Activated naive CD4-positive, alpha-beta T cell treated with anti-CD3 and anti-CD28 coated beads for 36 hours (primary cell): ENCODE measurements around the gene DOCK1. TPM values are rescaled to one million over a fixed set of nuclear protein-coding genes. Genes with fewer than 3 reads are reported as not detected.

ENCODE experiments used
- CTCF ChIA-PET: fragments of 350-600 bp; sonication (Branson Sonifier 250); formaldehyde crosslinking; loops from one replicate; lab custom pipeline; 2021; ENCODE audit warnings: antibody characterized with exemption; lab: Charles Lee
- DNase-seq: peaks from one replicate; pipeline ENCODE4 v3.0.0-alpha.2; 2020
- H3K27ac Mint-ChIP-seq: one replicate; pipeline ENCODE4 v1.8.0; 2021; ENCODE audit warnings: mild to moderate bottlenecking, mixed read lengths
- H3K27me3 Mint-ChIP-seq: one replicate; pipeline ENCODE4 v1.8.0; 2021; ENCODE audit warnings: low read depth, mixed read lengths
- H3K36me3 Mint-ChIP-seq: one replicate; pipeline ENCODE4 v1.8.0; 2021; ENCODE audit warnings: low read depth, mixed read lengths
- H3K4me1 Mint-ChIP-seq: one replicate; pipeline ENCODE4 v1.8.0; 2021; ENCODE audit warnings: low read depth, mixed read lengths
- H3K4me3 Mint-ChIP-seq: one replicate; pipeline ENCODE4 v1.8.0; 2021; ENCODE audit warnings: mild to moderate bottlenecking, moderate library complexity, mixed read lengths
- H3K9me3 Mint-ChIP-seq: one replicate; pipeline ENCODE4 v1.8.0; 2021; ENCODE audit warnings: mixed read lengths
- intact Hi-C: fragments of 100-400 bp; cut with micrococcal nuclease; formaldehyde crosslinking; loops from one replicate; pipeline ENCODE4 v1.15.1; 2023
- total RNA-seq, 2 experiments: library from RNA; stranded (reverse); gene quantifications; one replicate each; pipeline ENCODE4 v1.2.3, GENCODE V29; 2021

DOCK1 gene
- total RNA-seq, 2 experiments from 2014 or later: 0.49 to 0.72 TPM

DNA sequence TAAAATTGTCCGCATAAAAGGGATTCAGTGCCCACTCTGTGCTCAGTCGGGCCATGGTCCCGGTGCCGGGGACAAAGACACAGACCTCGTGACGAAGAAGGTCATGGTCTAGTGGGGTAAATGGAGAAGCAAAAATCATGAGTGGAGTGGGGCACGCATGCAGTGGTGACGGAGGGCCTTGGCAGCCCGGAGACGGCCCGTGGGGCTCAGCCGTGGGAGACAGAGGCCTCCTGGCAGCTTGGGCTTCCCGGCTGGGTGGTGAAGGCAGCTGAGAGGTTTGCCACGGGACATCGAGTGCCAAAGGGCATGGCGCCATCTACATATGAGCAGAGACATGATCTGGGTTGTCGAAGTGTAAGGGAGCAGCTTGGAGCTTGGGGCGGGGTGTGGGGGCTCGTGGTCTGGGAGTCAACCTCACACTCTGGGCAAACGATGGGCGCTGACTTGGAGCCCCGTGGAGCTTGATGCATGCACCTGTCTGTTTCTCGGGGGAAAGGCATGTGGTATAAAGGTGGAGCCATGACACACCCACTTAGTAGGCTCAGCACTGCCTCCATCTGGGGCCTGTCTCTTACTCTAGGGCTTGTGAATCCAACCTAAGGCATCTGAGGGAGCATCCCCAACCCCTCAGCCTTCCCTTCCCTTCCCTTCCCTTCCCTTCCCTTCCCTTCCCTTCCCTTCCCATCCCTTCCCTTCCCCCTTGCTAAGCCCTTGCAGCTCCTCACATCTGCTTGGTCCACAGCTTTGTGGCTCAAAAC is 442.2 kb downstream of the DOCK1 start:
- Mint-ChIP-seq H3K4me3 (no peak overlapping the region), H3K36me3 (no peaks in the 10 kb centered on the region), H3K9me3 (no peaks in the 10 kb centered on the region), H3K27ac (no peak overlapping the region), H3K4me1 (no peaks in the 10 kb centered on the region), H3K27me3 (no peaks in the 10 kb centered on the region)
- peak; percentile 5 for DNase-seq
- intact Hi-C loops: no loop called here
- CTCF ChIA-PET: no interaction called here

DNA sequence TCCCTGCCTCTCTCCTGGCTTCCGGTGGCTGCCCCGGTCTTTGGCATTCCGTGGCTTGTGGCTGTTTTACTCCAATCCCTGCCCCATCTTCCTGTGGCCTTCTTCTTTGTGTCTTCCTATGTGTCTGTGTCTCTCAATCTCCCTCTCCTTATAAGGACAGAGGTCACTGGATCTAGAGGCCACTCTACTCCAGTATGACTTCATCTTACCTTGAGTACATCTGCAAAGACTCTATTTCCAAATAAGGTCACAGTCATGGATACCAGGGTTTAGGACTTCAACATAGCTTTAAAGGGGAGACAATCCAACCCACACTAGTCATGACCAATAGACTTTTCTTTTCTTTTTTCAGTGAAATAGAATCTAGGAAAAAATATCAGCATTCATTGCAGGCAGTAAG is 444.5 kb downstream of the DOCK1 start:
- Mint-ChIP-seq H3K27ac (no peak overlapping the region), H3K27me3 (no peaks in the 10 kb centered on the region), H3K9me3 (no peaks in the 10 kb centered on the region), H3K36me3 (no peaks in the 10 kb centered on the region), H3K4me1 (no peaks in the 10 kb centered on the region), H3K4me3 (no peak overlapping the region)
- CTCF ChIA-PET: no interaction called here
- no peak for DNase-seq
- intact Hi-C loops: no loop called here

DNA sequence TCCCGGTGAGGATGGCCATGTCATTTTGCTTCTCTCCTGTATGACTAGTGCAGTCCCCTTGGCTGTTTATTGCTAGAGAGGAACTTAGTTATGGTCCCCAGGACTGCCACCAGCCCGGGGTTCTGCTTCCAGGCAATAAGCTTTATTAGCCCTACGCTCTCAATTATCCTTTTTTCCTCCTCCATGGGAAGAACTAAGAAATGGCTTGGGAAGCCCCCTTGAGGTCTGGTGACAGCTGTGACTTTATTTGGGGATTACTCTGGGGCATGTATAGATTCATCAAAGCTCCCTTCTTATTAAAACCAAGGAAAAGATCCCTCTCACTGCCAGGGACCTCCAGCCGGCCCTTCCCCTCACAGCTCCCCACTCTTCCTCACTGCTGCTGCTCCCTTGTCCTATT is 446.3 kb downstream of the DOCK1 start:
- no peak overlapping the region for H3K4me3 Mint-ChIP-seq
- H3K4me1 Mint-ChIP-seq: no peaks in the 10 kb centered on the region
- CTCF ChIA-PET: interaction anchor here (0.8 kb wide), 1 partner anchor 98 kb away, joined by 3 read pairs; no protein-coding TSS in a partner anchor
- no peaks in the 10 kb centered on the region for H3K27me3 Mint-ChIP-seq
- no peaks in the 10 kb centered on the region for H3K9me3 Mint-ChIP-seq
- intact Hi-C loops: no loop called here
- no peak overlapping the region for H3K27ac Mint-ChIP-seq
- DNase-seq: no peak
- H3K36me3 Mint-ChIP-seq: no peaks in the 10 kb centered on the region

DNA sequence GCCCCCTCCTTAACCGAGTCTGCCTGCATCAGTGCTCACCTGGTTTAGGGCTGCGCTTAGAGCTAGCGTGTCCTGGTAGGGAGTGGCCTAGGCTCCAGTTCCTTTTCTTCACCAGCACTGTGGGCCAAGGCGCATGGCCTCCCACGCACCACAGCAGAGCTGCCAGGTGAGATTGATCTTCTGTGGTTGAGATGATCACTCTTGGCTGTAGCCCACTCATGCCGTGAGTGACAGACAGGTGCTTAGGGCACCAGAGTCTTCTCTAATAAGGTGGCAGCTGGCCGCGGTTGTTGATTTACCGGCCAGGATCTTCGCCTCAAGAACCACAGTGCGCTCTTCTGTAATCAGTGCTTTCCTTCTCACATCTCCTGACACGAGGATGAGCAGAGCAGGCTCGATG is 448.3 kb downstream of the DOCK1 start:
- Mint-ChIP-seq H3K27ac (no peak overlapping the region), H3K4me1 (no peaks in the 10 kb centered on the region), H3K27me3 (no peaks in the 10 kb centered on the region), H3K9me3 (no peaks in the 10 kb centered on the region), H3K36me3 (no peaks in the 10 kb centered on the region), H3K4me3 (no peak overlapping the region)
- DNase-seq: no peak
- CTCF ChIA-PET: no interaction called here
- intact Hi-C loops: loop anchor here (1.0 kb wide), 1 partner anchor 110 kb away; no protein-coding TSS in a partner anchor

DNA sequence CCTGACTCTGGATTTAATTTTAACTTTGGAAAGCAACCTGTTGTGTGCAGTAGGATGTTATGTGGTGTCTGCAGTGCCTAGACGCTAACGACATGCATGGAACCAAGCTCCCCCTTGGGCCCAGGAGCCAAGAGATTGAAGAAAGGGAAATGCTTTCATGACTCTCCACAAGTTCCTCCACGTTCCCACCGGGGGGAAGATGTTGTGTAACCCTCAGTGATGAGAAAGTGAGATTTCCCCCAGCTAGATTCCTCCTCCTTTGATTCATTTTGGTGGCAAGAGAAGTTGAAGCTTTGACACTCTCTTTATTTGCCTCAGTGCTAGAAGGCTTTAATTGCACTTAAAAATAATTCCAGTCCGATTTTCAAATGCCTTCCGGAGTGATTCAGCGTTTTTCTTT is 449.0 kb downstream of the DOCK1 start:
- no peaks in the 10 kb centered on the region for H3K27me3 Mint-ChIP-seq
- CTCF ChIA-PET: no interaction called here
- H3K27ac Mint-ChIP-seq: no peak overlapping the region
- H3K4me1 Mint-ChIP-seq: no peaks in the 10 kb centered on the region
- no peaks in the 10 kb centered on the region for H3K36me3 Mint-ChIP-seq
- intact Hi-C loops: no loop called here
- H3K4me3 Mint-ChIP-seq: no peak overlapping the region
- DNase-seq: no peak
- H3K9me3 Mint-ChIP-seq: no peaks in the 10 kb centered on the region

DNA sequence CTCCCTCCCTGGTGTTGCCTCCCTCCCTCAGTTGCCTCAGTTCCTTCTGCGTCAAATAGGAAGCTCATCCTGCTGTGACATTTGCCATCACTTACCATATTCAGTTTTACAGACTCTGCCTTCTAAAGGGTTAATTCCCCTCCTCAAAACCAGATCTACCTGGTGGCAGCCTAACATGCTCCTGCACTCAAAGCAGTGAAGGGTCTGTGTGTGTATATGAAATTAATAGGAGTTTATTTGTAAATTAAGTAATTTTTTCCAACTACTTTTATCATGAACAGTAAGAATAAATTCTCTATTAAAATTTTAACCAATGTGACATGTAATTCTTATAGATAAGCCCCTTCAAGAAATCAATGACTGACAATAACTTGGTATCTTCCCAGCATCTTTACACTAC is 449.8 kb downstream of the DOCK1 start:
- Mint-ChIP-seq H3K4me1 (no peaks in the 10 kb centered on the region), H3K4me3 (no peak overlapping the region), H3K9me3 (no peaks in the 10 kb centered on the region), H3K27ac (no peak overlapping the region), H3K27me3 (peaks cover 2% of the 10 kb centered on the region), H3K36me3 (no peaks in the 10 kb centered on the region)
- CTCF ChIA-PET: no interaction called here
- DNase-seq: no peak
- intact Hi-C loops: no loop called here

DNA sequence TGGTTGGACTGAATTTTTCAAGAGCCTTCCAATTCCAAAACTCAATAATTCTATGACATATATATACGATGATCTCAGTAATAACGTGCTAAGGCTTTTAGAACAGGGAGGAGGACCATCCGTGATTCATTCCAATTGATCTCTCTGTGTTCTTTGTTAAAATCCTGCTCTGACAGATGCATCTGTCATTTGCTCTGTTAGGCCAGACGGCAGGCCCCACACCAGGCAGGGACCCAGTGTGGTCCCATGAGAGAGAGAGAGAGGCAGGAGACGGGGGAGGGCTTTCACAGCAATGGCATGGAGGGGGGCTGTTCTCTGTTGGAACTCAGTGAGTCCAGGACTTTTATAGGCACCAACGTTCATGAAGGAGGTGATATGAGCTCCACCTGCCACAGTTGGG is 451.1 kb downstream of the DOCK1 start:
- DNase-seq: no peak
- Mint-ChIP-seq H3K4me1 (no peaks in the 10 kb centered on the region), H3K27ac (no peak overlapping the region), H3K27me3 (peaks cover 7% of the 10 kb centered on the region), H3K9me3 (no peaks in the 10 kb centered on the region), H3K4me3 (no peak overlapping the region), H3K36me3 (no peaks in the 10 kb centered on the region)
- CTCF ChIA-PET: interaction anchor here (0.6 kb wide), 1 partner anchor 144 kb away, joined by 3 read pairs; no protein-coding TSS in a partner anchor
- intact Hi-C loops: no loop called here

DNA sequence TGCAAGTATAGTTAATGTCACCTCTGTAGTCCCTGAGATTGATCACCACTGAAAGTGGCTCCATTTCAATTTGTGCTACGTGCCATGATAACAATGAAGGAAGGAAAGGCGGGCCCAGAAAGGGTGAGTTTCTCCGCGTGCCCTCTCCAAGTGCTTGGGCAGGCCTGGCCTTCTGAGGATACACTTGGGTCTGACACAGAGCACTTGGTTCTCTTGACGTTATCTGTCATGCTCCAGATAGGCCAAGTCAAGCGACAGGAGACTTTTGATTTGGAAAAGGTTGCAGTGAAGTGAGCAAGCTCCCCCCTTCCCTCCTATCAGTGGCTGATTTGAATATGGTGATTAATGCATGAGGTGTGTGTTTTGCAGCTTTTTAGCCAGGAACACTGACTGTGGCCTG is 452.0 kb downstream of the DOCK1 start:
- DNase-seq: no peak
- Mint-ChIP-seq H3K9me3 (no peaks in the 10 kb centered on the region), H3K36me3 (no peaks in the 10 kb centered on the region), H3K4me3 (no peak overlapping the region), H3K27me3 (peaks cover 7% of the 10 kb centered on the region), H3K27ac (no peak overlapping the region), H3K4me1 (no peaks in the 10 kb centered on the region)
- intact Hi-C loops: no loop called here
- CTCF ChIA-PET: no interaction called here

DNA sequence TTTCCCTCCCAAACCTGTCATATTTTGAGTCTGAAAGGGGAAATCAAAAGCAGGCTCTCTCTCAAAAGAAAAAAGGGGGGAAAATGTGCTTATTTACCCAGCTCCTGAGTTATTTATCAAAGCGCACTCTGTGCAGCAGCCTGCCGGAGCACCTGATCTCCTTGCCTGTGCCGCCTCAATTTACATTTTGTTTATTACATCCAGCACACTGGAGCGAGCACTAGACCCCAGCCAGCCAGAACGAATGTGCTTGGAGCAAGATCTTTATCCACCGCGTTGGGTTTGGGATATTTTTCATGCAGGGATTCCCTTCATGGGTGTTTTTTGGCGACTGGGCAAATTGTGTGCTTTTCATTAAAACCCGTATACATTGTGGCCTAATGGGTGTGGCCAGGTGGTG is 453.1 kb downstream of the DOCK1 start:
- intact Hi-C loops: no loop called here
- no peak overlapping the region for H3K27ac Mint-ChIP-seq
- H3K9me3 Mint-ChIP-seq: no peaks in the 10 kb centered on the region
- peaks cover 10% of the 10 kb centered on the region for H3K27me3 Mint-ChIP-seq
- H3K4me3 Mint-ChIP-seq: no peak overlapping the region
- no peak for DNase-seq
- CTCF ChIA-PET: no interaction called here
- no peaks in the 10 kb centered on the region for H3K4me1 Mint-ChIP-seq
- H3K36me3 Mint-ChIP-seq: no peaks in the 10 kb centered on the region

DNA sequence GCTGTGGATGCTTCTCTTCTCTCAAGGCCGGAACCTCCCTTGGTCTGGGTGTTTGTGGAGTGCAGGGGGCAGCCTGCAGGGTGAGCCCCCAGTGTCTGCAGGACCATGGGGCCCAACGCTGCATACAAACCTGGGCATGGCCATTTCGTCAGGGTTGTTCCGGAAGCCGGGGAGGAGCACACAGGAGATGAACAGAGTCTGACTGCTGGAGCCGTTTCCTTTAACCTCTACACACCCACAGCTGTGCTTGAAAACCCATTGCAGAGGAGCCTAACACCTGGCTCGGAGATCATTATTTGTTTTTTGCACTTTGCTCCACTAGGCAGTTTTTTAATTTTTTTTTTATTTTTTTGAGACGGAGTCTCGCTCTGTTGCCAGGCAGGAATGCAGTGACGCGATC is 458.8 kb downstream of the DOCK1 start:
- Mint-ChIP-seq H3K4me3 (no peak overlapping the region), H3K27ac (no peak overlapping the region), H3K4me1 (no peaks in the 10 kb centered on the region), H3K27me3 (peaks cover 21% of the 10 kb centered on the region), H3K36me3 (no peaks in the 10 kb centered on the region), H3K9me3 (no peaks in the 10 kb centered on the region)
- no peak for DNase-seq
- CTCF ChIA-PET: no interaction called here
- intact Hi-C loops: no loop called here

DNA sequence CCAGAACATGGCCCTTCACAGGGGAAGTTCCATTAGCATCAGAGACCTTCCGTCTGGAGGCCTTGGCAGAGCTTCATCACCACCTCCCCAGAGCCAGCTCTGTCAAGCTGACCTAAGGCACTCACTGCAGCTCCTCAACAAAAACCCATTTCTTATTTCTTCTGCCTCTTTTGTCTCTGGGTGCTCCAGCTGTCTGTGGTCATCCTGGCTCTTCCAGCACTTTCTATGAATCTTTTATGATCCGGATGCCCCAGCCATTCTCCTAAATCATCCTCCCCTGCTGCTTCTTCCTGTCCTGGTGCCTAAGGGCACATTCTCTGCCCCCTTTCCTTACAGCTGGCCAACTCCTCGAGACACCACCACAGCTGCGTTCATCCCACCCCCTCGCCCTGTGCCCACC is 462.9 kb downstream of the DOCK1 start:
- Mint-ChIP-seq H3K9me3 (no peaks in the 10 kb centered on the region), H3K27ac (no peak overlapping the region), H3K4me1 (no peaks in the 10 kb centered on the region), H3K4me3 (no peak overlapping the region), H3K27me3 (peaks cover 11% of the 10 kb centered on the region), H3K36me3 (no peaks in the 10 kb centered on the region)
- no peak for DNase-seq
- CTCF ChIA-PET: no interaction called here
- intact Hi-C loops: no loop called here

DNA sequence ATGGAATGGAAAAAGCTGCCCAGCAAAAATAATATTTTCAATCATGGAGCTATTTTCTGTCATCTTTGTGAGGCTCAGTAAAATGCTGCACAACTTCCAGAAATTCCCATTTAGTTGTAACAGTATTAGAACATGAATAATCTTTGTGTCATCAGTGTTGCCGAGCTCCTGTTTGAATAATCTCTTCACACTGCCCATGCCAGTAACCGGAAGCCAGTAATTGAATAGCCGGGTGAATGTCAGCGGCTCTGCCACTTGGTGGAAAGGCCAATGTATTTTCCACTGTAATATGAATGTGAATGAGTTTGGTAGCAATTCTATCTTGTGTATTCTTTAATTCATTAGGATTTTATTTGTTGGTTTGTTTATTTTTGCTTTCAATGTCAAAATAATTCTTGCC is 463.7 kb downstream of the DOCK1 start:
- H3K4me1 Mint-ChIP-seq: no peaks in the 10 kb centered on the region
- CTCF ChIA-PET: no interaction called here
- H3K9me3 Mint-ChIP-seq: no peaks in the 10 kb centered on the region
- H3K27ac Mint-ChIP-seq: no peak overlapping the region
- intact Hi-C loops: no loop called here
- H3K4me3 Mint-ChIP-seq: no peak overlapping the region
- DNase-seq: no peak
- H3K36me3 Mint-ChIP-seq: no peaks in the 10 kb centered on the region
- H3K27me3 Mint-ChIP-seq: peaks cover 11% of the 10 kb centered on the region

DNA sequence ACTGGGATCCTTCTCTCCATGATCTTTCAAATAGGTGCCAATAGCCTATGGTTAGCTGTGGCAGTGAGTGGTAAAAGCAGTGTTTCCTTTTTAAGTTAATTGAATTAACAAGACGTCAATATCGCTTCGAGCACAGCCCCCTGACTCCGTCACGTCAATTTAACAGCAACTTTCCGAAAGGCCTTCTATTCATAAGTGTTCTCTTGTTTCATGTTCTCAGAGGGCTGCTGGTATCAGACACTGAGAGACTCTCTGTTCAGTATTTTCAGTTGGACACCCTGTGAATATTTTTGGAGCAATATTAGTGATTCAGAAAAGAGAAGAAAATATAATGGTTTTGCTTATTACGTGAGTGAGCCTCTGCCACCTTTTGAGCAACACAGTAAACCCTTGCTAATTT is 465.4 kb downstream of the DOCK1 start:
- Mint-ChIP-seq H3K27ac (no peak overlapping the region), H3K9me3 (no peaks in the 10 kb centered on the region), H3K27me3 (peaks cover 10% of the 10 kb centered on the region), H3K4me1 (no peaks in the 10 kb centered on the region), H3K36me3 (no peaks in the 10 kb centered on the region), H3K4me3 (no peak overlapping the region)
- no peak for DNase-seq
- intact Hi-C loops: no loop called here
- CTCF ChIA-PET: no interaction called here
